GM12872 (cell line): ENCODE data around the gene EGFR.

Experiments
- TF ChIP-seq, protein P1 (sequence below): IDR thresholded peaks from 3 replicates; pipeline ENCODE4 v1.5.1; 2011; ENCODE audit warnings: low read depth, mild to moderate bottlenecking, low read length, moderate library complexity; ENCODE audit not compliant: insufficient read depth

The EGFR gene

DNA sequence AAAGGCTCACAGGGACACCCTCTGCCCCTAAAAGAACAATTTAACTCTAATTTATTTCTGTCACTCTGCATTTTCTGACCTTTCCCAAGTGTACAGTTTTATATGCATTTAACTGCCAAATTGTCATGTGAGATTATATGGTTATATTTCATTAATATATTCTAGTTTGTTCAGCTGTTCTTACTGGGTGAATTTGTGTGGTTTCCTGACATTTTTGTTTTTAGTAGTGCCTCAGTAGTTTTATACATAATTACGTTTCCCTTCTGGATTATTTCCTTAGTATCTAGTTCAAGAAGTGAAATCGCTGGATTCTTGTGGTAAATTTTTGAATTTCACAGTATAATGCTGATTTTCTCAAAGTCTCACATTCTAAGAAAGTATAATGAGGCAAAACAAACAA, 41.3 kb downstream of the EGFR start:
- TF ChIP-seq, protein P1, sequence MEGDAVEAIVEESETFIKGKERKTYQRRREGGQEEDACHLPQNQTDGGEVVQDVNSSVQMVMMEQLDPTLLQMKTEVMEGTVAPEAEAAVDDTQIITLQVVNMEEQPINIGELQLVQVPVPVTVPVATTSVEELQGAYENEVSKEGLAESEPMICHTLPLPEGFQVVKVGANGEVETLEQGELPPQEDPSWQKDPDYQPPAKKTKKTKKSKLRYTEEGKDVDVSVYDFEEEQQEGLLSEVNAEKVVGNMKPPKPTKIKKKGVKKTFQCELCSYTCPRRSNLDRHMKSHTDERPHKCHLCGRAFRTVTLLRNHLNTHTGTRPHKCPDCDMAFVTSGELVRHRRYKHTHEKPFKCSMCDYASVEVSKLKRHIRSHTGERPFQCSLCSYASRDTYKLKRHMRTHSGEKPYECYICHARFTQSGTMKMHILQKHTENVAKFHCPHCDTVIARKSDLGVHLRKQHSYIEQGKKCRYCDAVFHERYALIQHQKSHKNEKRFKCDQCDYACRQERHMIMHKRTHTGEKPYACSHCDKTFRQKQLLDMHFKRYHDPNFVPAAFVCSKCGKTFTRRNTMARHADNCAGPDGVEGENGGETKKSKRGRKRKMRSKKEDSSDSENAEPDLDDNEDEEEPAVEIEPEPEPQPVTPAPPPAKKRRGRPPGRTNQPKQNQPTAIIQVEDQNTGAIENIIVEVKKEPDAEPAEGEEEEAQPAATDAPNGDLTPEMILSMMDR: no peak

DNA sequence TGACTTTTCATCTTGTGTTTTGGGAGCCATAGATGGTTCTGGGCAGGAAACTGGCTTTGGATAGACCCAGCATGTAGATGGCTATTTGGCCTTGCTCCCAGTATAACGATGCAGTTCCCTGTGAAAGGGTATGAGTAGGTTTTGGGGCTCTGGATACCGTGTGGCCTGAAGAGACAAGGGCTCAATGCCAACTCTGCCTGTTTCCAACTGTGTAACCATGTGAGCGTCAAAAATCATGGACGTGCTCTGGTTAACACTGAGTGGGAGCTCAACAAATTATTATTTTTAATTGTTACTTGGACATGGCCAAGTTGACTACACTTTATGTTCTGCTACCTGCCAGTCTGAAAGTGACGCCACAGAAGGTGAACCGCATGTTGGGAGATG, 41.8 kb downstream of the EGFR start:
- TF ChIP-seq, protein P1: no peak

DNA sequence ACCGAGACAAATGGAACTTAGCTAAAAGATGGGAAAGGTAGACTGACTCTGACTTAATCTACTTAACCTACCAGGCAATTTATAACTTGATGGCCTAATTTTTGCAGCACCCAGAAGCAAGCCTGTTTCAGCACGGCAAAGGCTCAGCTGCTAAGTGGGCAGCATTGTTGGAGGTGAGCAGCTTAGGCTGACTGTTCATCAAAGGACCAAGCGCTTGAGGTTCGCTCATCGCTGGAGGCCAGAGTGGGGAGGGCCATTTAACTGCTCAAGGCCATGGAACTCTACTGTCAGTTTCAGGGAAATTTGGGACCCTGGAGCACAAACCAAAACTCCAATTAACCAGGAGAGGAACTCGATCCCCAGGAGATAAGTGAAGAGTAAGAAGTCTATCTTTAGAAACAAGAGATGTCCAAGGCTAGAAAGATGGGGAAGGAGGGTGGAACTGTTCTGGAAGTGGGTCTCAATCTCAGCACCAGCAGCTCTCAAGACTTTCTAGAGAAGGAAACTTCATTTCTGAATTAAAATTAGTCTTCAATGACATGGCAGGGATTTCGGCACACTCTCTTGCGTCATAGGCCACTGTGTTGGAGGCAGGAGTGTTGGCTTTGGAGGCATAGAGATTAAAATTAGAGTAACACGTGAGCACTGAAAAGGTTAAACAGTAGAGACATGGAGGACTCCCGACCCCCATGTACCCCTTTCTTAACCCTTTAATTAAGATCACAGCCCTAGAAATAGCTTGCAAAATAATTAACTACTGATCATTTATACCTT, 43.1 kb downstream of the EGFR start:
- TF ChIP-seq, protein P1: no peak

DNA sequence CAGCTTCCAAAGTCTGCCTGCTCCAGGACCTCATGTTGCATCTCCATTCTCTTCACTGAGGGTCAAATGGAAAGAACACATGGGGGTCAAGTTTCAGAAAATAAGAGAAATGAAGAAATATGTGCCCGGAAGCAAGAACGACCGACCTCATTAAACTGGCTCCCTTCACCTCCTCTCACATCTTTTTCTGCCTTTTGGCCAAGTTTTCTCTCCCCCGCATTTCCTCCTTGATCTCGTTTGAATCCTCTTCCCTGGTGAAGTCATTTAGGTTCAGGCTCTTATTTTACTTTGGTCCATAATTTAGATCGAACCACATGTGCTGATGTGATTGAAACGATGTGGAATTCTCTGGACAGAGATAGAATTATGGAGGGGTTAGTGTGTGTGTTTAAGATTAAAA, 44.2 kb downstream of the EGFR start:
- TF ChIP-seq, protein P1: no peak

DNA sequence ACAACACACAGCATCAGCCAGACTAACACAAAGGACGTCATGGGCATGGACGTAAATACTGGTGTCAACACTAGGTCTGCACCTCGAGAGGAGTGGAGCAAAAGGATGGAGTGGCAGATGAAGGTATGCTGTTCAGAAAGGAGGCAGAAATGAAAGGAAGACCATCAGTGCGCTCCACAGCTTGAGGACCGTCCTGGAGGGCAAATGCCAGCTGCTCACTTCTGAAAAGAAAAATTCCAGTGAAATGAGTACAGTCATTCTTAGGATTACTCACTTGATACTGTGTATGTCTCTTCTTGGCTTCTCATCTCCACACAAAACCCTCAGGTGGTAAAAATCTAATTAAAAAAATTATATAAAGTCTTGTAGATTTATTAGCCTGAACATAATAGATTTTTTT, 44.8 kb downstream of the EGFR start:
- TF ChIP-seq, protein P1: no peak

DNA sequence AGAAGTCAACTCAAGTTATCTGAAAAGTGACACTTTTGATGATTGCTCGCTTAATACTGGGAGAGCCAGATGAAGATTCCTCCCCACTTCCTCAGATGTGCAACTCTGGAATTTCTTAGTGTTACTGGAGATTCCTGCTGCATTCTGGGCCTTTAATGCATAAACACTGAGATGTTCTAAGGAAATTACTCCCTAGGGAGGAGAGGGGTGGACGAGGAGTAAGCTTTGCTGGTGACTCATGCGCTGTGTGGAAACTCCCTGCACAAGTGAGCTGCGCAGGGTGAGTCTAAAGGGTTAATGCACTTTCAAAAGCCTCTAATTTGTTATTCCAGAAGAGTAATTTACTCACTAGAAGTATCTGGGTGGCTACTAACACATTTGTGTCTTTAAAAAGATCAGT, 46.3 kb downstream of the EGFR start:
- TF ChIP-seq, protein P1: no peak

DNA sequence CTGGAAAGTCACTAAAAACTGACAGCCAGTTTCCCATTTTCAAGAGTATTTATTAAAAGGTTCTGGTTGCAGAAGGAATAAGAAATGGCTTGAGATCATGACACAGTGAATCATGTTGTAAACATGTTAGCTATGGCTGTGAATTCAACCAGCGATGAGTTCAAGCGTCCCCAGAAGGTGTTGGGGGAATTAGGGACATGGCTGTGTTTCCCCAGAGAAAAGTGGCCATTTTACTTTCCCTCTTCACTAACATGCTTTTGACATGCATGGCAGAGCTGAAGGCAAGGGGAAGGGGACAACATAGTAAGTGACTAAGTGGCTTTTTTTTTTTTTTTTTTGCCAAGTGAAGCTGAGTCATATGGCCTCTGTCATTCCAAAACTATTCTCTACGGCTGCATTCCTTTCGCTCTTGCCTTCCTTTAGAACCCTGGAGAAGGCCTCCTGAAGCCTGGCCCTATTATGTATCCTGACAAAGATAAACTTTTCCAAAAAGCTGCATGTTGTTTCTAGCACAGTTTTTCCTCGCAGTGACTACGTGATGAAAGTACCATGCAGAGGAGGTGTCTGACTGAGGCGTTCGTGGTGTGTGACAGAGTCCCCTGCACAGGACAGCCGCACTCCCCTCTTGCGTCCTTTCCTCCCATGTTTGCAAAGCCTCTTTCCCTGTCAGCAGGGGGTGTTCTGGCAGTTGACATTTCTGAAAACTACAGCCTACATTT, 46.9 kb downstream of the EGFR start:
- TF ChIP-seq, protein P1: no peak
